SH-SY5Y (cell line): ENCODE results near the gene POLH.

Experiments
- GATA2 ChIP-seq: IDR thresholded peaks from 2 replicates; pipeline ENCODE4 v1.6.1; 2011; ENCODE audit warnings: mild to moderate bottlenecking, low read depth, low read length
- GATA3 ChIP-seq: IDR thresholded peaks from 2 replicates; pipeline ENCODE4 v1.6.1; 2011; ENCODE audit warnings: low read depth, mild to moderate bottlenecking, low read length, moderate library complexity

DNA sequence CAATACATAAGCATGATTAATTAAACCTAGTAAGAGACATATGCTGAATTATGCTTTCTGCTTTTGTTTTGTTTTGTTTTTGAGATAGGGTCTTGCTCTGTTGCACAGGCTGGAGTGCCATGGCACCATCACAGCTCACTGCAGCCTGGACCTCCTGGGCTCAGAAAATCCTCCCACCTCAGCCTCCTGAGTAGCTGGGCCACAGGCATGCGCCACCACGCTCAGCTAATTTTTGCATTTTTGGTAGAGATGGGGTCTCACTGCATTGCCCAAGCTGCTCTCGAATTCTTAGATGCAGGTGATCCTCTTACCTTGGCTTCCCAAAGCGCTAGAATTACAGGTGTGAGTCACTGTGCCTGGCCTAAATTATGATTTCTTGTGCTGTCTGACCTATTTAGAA is 4.0 kb upstream of the POLH start:
- TF ChIP-seq GATA3 (no peak), GATA2 (no peak)
